H1 (cell line): ENCODE results near the gene TMPRSS3. TPM values are rescaled to one million over a fixed set of nuclear protein-coding genes. Genes with fewer than 3 reads are reported as not detected.

Experiments
- polyA plus RNA-seq, 7 experiments: library from polyadenylated mRNA; depleted of rRNA in 3 of 7; stranded (reverse) in 5 of 7; unstranded in 2 of 7; fragments of >200 nt in 5 of 7; fragments of 200-250 nt in 2 of 7; gene quantifications; 1 replicate in 5 of 7; 2 replicates in 1 of 7; 4 replicates in 1 of 7; pipeline versions ENCODE4 v1.2.1 to v1.2.3, GENCODE V29; 2011 to 2013; ENCODE audit warnings: missing spikeins in 2 of 7, mixed read lengths in 2 of 7
- total RNA-seq: library from RNA; stranded (reverse); fragmentation: NEBNext Ultra II Directional; extraction: Animal tissue kit (Norgen Biotek cat#: 25700); gene quantifications from 2 replicates; pipeline ENCODE4 v1.2.1, GENCODE V29; 2021
- TF ChIP-seq, protein P1 (sequence below): IDR thresholded peaks from 2 replicates; pipeline ENCODE4 v1.6.1; 2012; ENCODE audit warnings: inconsistent platforms
- TF ChIP-seq, protein P2 (sequence below): IDR thresholded peaks from 2 replicates; pipeline ENCODE4 v1.6.1; 2012; ENCODE audit warnings: low read length, inconsistent platforms

The TMPRSS3 gene
- total and polyA plus RNA-seq, 2 of the 8 experiments (the other 6 are each of a cell fraction or from before 2014, with no cell fraction given) = 0.38 TPM; not detected in 1

DNA sequence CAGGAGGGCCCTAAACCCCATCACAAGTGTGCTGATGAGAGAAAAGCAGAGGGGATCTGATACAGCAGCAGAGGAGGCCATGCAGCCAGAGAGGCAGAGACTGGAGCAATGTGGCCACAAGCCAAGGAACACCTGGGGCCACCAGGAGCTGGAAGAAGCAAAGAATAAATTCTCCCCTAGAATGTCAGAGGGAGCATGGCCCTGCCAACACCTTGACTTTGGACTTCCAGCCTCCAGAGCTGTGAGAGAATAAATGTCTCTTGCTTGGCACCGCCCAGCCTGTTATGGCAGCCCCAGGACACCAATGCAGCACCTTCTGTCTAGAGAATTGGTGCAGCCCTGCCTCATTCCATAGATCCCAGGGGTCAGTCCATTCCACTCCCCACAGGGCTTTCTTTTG, 33.2 kb upstream of the TMPRSS3 start (continued):
- TF ChIP-seq, protein P1, sequence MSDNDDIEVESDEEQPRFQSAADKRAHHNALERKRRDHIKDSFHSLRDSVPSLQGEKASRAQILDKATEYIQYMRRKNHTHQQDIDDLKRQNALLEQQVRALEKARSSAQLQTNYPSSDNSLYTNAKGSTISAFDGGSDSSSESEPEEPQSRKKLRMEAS = no peak
- TF ChIP-seq, protein P2, sequence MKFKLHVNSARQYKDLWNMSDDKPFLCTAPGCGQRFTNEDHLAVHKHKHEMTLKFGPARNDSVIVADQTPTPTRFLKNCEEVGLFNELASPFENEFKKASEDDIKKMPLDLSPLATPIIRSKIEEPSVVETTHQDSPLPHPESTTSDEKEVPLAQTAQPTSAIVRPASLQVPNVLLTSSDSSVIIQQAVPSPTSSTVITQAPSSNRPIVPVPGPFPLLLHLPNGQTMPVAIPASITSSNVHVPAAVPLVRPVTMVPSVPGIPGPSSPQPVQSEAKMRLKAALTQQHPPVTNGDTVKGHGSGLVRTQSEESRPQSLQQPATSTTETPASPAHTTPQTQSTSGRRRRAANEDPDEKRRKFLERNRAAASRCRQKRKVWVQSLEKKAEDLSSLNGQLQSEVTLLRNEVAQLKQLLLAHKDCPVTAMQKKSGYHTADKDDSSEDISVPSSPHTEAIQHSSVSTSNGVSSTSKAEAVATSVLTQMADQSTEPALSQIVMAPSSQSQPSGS = no peak
